SK-N-SH (cell line): Measurements from ENCODE around the gene ZIK1. TPM values are rescaled to one million over a fixed set of nuclear protein-coding genes. Genes with fewer than 3 reads are reported as not detected.

Experiments
- CTCF ChIA-PET: fragments of 300-600, 350-600 bp; formaldehyde crosslinking; extraction: SDS; loops from one replicate; lab custom pipeline; 2021; lab: Yijun Ruan, JAX
- POLR2A ChIA-PET: fragments of 350-600 bp; sonication (Branson Sonifier 250); formaldehyde crosslinking; extraction: SDS; loops from one replicate; lab custom pipeline; 2020; ENCODE audit warnings: antibody characterized with exemption, inconsistent platforms; lab: Yijun Ruan, JAX
- DNase-seq: peaks from one replicate; pipeline ENCODE4 v3.0.0; 2012
- H2AFZ ChIP-seq: fragments of 200-600 bp; sonication (generic); 2 replicates; pipeline ENCODE4 v1.8.1; 2016; ENCODE audit warnings: antibody characterized with exemption, mild to moderate bottlenecking, low read depth
- H3F3A ChIP-seq: fragments of 200-600 bp; sonication (generic); replicated peaks from 2 replicates; pipeline ENCODE3; 2016; ENCODE audit warnings: antibody characterized with exemption, mild to moderate bottlenecking; ENCODE audit not compliant: insufficient read depth
- H3K27ac ChIP-seq, 2 experiments: fragments of 200-500 bp in 1 of 2; fragments of 200-600 bp in 1 of 2; sonication (Bioruptor generic) in 1 of 2; sonication (generic), shearing (Covaris generic) in 1 of 2; 2 replicates each; pipeline versions ENCODE4 v1.5.1 to v1.6.1; 2014 to 2016; ENCODE audit warnings: low read depth in 2 of 2, inconsistent platforms in 1 of 2, low read length in 1 of 2, mild to moderate bottlenecking in 1 of 2, mixed read lengths in 1 of 2
- H3K27me3 ChIP-seq: fragments of 200-600 bp; sonication (generic), shearing (Covaris generic); 2 replicates; pipeline ENCODE4 v1.6.1; 2016; ENCODE audit warnings: mixed run types; ENCODE audit not compliant: insufficient read depth
- H3K36me3 ChIP-seq, 2 experiments: fragments of 200-500 bp in 1 of 2; fragments of 200-600 bp in 1 of 2; sonication (Bioruptor generic) in 1 of 2; sonication (generic) in 1 of 2; replicated peaks in 1 of 2; 2 replicates each; pipeline versions ENCODE3 to v1.5.1; 2014 to 2016; ENCODE audit warnings: low read length in 1 of 2, mild to moderate bottlenecking in 1 of 2; ENCODE audit not compliant: insufficient read depth in 2 of 2, control insufficient read depth in 1 of 2
- H3K4me1 ChIP-seq, 2 experiments: fragments of 200-500 bp in 1 of 2; fragments of 200-600 bp in 1 of 2; sonication (Bioruptor generic) in 1 of 2; sonication (generic), shearing (Covaris generic) in 1 of 2; 2 replicates each; pipeline versions ENCODE4 v1.5.1 to v1.6.1; 2014 to 2016; ENCODE audit warnings: low read depth in 1 of 2, low read length in 1 of 2, mixed run types in 1 of 2; ENCODE audit not compliant: insufficient read depth in 2 of 2, control insufficient read depth in 1 of 2
- H3K4me2 ChIP-seq: fragments of 200-600 bp; sonication (generic), shearing (Covaris generic); 2 replicates; pipeline ENCODE4 v1.6.1; 2017; ENCODE audit warnings: mixed run types
- H3K4me3 ChIP-seq, 2 experiments: fragments of 200-500 bp in 1 of 2; fragments of 200-600 bp in 1 of 2; sonication (Bioruptor generic) in 1 of 2; sonication (generic), shearing (Covaris generic) in 1 of 2; 2 replicates each; pipeline versions ENCODE4 v1.5.1 to v1.8.1; 2014 to 2016; ENCODE audit warnings: low read depth in 2 of 2, inconsistent platforms in 1 of 2, low read length in 1 of 2, mild to moderate bottlenecking in 1 of 2, mixed read lengths in 1 of 2, moderate library complexity in 1 of 2
- H3K79me2 ChIP-seq: fragments of 200-600 bp; sonication (generic); 2 replicates; pipeline ENCODE4 v1.8.1; 2017; ENCODE audit warnings: mild to moderate bottlenecking; ENCODE audit not compliant: insufficient read depth
- H3K9ac ChIP-seq: fragments of 200-600 bp; sonication (generic); 2 replicates; pipeline ENCODE4 v1.6.1; 2017; ENCODE audit warnings: mixed run types
- H3K9me2 ChIP-seq: fragments of 200-600 bp; sonication (generic); 2 replicates; pipeline ENCODE4 v1.6.1; 2017; ENCODE audit warnings: mixed run types
- H3K9me3 ChIP-seq: fragments of 200-600 bp; sonication (generic); 2 replicates; pipeline ENCODE4 v1.6.1; 2017; ENCODE audit warnings: mixed run types, mild to moderate bottlenecking, moderate library complexity
- H4K20me1 ChIP-seq: fragments of 200-600 bp; sonication (generic); 2 replicates; pipeline ENCODE4 v1.6.1; 2017; ENCODE audit warnings: mild to moderate bottlenecking, mixed run types; ENCODE audit not compliant: insufficient read depth
- CTCF ChIP-seq: fragments of 200-600 bp; sonication (generic); IDR thresholded peaks from 2 replicates; pipeline ENCODE4 v1.6.1; 2017; ENCODE audit warnings: antibody characterized with exemption, mild to moderate bottlenecking, moderate library complexity
- EP300 ChIP-seq, 2 experiments: IDR thresholded peaks; 2 replicates each; pipeline versions ENCODE4 v1.4.0 to v1.6.1; 2012; ENCODE audit warnings: borderline replicate concordance in 1 of 2, low read depth in 1 of 2, low read length in 1 of 2
- JUND ChIP-seq: IDR thresholded peaks from 2 replicates; pipeline ENCODE4 v1.4.0; 2012
- NFIC ChIP-seq: IDR thresholded peaks from 2 replicates; pipeline ENCODE4 v1.4.0; 2012; ENCODE audit warnings: borderline replicate concordance
- SMC3 ChIP-seq: IDR thresholded peaks from 2 replicates; pipeline ENCODE4 v1.6.1; 2012; ENCODE audit warnings: low read depth, low read length, improper control_type of control experiment
- TAF1 ChIP-seq: IDR thresholded peaks from 2 replicates; pipeline ENCODE4 v1.6.1; 2012; ENCODE audit warnings: low read depth, mild to moderate bottlenecking, low read length, moderate library complexity, borderline replicate concordance
- TCF12 ChIP-seq: IDR thresholded peaks from 2 replicates; pipeline ENCODE4 v1.4.0; 2012
- USF2 ChIP-seq: fragments of 150-350 bp; IDR thresholded peaks from 2 replicates; pipeline ENCODE4 v1.6.1; 2017; ENCODE audit warnings: antibody characterized with exemption, low read length, low read depth, borderline replicate concordance
- WGBS: methylation state at CpG from one replicate; pipeline ENCODE4 v1.1.6; 2017; ENCODE audit warnings: low lambda C conversion rate; 5-methylcytosine and 5-hydroxymethylcytosine counted together
- polyA plus RNA-seq, 3 experiments: library from polyadenylated mRNA; depleted of rRNA; stranded (reverse); fragments of >200 nt; gene quantifications; 2 replicates each; pipeline ENCODE4 v1.2.3, GENCODE V29; 2012

Gene ZIK1
- polyA plus RNA-seq, 1 of the 3 experiments (the other 2 are of a cell fraction) = 2.1 TPM

DNA sequence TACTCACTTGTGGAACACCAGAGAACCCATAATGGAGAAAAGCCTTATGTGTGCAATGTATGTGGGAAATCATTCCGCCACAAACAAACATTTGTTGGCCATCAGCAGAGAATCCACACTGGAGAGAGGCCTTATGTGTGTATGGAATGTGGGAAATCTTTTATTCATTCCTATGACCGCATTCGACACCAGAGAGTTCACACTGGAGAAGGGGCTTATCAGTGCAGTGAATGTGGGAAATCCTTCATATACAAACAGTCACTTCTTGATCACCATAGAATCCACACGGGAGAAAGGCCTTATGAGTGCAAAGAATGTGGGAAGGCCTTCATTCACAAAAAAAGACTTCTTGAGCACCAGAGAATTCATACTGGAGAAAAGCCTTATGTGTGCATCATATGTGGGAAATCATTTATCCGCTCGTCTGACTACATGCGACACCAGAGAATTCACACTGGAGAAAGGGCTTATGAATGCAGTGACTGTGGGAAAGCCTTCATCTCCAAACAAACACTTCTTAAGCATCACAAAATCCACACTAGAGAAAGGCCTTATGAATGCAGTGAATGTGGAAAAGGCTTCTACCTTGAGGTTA lies 45.9 kb upstream of the ZIK1 start:
- H3K79me2 ChIP-seq = peaks cover 2% of the 10 kb centered on the region; the same call in 1 of the 2 replicates
- peaks cover 36% of the 10 kb centered on the region for H3K9me3 ChIP-seq
- no peak overlapping the region for H2AFZ ChIP-seq
- peaks cover 79 to 88% of the 10 kb centered on the region in 2 experiments for H3K36me3 ChIP-seq
- DNase-seq = no peak
- H3K4me1 ChIP-seq = no peaks in the 10 kb centered on the region
- H3K27ac ChIP-seq = no peak overlapping the region
- H3K27me3 ChIP-seq = no peaks in the 10 kb centered on the region
- H3K9me2 ChIP-seq = no peaks in the 10 kb centered on the region
- POLR2A ChIA-PET = no interaction called here
- no peak overlapping the region for H3K4me2 ChIP-seq
- H3K4me3 ChIP-seq = peak overlapping the region in 1 of 2 experiments; percentile 6; a peak in 1 of 4 replicates
- TF ChIP-seq EP300 (IDR thresholded peaks at IDR 0.05; ENCODE audit: borderline replicate concordance in 1 of 2, low read depth in 1 of 2, low read length in 1 of 2) (no peak), SMC3 (no peak), CTCF (no peak)
- CTCF ChIA-PET = no interaction called here
- H3K9ac ChIP-seq = no peak overlapping the region
- H4K20me1 ChIP-seq = no peaks in the 10 kb centered on the region
- H3F3A ChIP-seq = peaks cover 11% of the 10 kb centered on the region
- 94% methylated on average over 7 of the region's 7 CpGs for WGBS

- H3K9me3 ChIP-seq = peaks cover 30% of the 10 kb centered on the region; the same call in 1 of the 2 replicates
- H3K4me1 ChIP-seq = no peaks in the 10 kb centered on the region
- 88% methylated on average over 1 of the region's 1 CpG for WGBS
- DNase-seq = no peak
- H3K79me2 ChIP-seq = peaks cover 4% of the 10 kb centered on the region; the same call in 1 of the 2 replicates
- POLR2A ChIA-PET = no interaction called here
- peaks cover 2% of the 10 kb centered on the region for H3F3A ChIP-seq
- no peak overlapping the region for H2AFZ ChIP-seq
- no peaks in the 10 kb centered on the region for H3K27me3 ChIP-seq
- CTCF ChIA-PET = no interaction called here
- H3K9ac ChIP-seq = no peak overlapping the region
- no peak overlapping the region for H3K4me2 ChIP-seq
- no peak for TF ChIP-seq TCF12
- TF ChIP-seq NFIC = no peak
- TF ChIP-seq JUND = no peak
- TF ChIP-seq SMC3 = no peak
- TF ChIP-seq TAF1 = no peak
- TF ChIP-seq USF2 = no peak
- H3K36me3 ChIP-seq = peaks cover 80 to 100% of the 10 kb centered on the region in 2 experiments
- peak overlapping the region in 1 of 2 experiments; percentile 28; a peak in 1 of 4 replicates for H3K4me3 ChIP-seq
- H4K20me1 ChIP-seq = no peaks in the 10 kb centered on the region
- no peak overlapping the region for H3K27ac ChIP-seq
- H3K9me2 ChIP-seq = no peaks in the 10 kb centered on the region
Observed at GRCh38 chr19:57546513-57546912, 37.4 kb upstream of the ZIK1 start.
